ENCODE measurements around the gene ZNF217.

ZNF217 gene

DNA sequence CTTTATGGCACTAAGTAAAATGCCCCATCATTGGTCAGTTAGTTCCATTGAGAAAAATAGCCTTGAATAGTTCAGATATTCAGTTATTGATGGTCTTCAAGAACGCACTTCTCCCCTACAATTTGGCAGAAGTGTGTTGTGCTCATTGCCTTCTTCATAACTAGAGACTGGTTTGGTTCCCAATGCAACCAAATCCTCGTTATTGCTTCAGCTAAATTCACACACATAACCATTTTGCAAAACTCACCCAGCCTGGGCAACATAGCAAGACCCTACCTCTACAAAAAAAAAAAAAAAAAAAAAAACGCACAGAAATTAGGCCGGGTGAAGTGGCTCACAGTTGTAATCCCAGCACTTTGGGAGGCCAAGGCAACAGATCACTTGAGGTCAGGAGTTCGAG is 32.1 kb downstream of the ZNF217 start:
- Histone ChIP-seq H2AFZ (ENCODE audit: low read length) (no peak overlapping the region), H3K4me3 (ENCODE audit: low read depth, low read length, poor library complexity, severe bottlenecking) (no peak overlapping the region), H3K9me2 (ENCODE audit: low read depth, low read length) (no peaks in the 10 kb centered on the region), H3K4me1 (ENCODE audit: insufficient read depth, low read length, severe bottlenecking) (no peaks in the 10 kb centered on the region), H3K27me3 (ENCODE audit: insufficient read depth, low read length) (no peaks in the 10 kb centered on the region), H3K27ac (ENCODE audit: low read depth, low read length, poor library complexity, severe bottlenecking) (peak overlapping the region; percentile 28), H3K79me2 (ENCODE audit: insufficient read depth, low read length) (no peaks in the 10 kb centered on the region), H3K4me2 (ENCODE audit: low read length) (no peak overlapping the region), H3K36me3 (ENCODE audit: insufficient read depth, low read length) (peaks cover 23% of the 10 kb centered on the region), H4K20me1 (ENCODE audit: insufficient read depth, low read length) (no peaks in the 10 kb centered on the region), H3F3A (ENCODE audit: insufficient read depth, low read length) (no peaks in the 10 kb centered on the region; the same call in 1 of the 2 replicates), H3K9me3 (ENCODE audit: low read length) (no peaks in the 10 kb centered on the region), H3K9ac (ENCODE audit: low read length) (no peak overlapping the region)
- TF ChIP-seq EZH2 (IDR thresholded peaks at IDR 0.05; ENCODE audit: borderline replicate concordance, low read length) = no peak

GRCh38 chr20:53559816-53560215 is 33.8 kb downstream of the ZNF217 start:
- Histone ChIP-seq H3K27ac (ENCODE audit: low read depth, low read length, poor library complexity, severe bottlenecking) (no peak overlapping the region), H3K4me3 (ENCODE audit: low read depth, low read length, poor library complexity, severe bottlenecking) (no peak overlapping the region), H3K9me2 (ENCODE audit: low read depth, low read length) (no peaks in the 10 kb centered on the region), H3F3A (ENCODE audit: insufficient read depth, low read length) (no peaks in the 10 kb centered on the region), H3K27me3 (ENCODE audit: insufficient read depth, low read length) (no peaks in the 10 kb centered on the region), H2AFZ (ENCODE audit: low read length) (no peak overlapping the region), H3K79me2 (ENCODE audit: insufficient read depth, low read length) (no peaks in the 10 kb centered on the region), H3K9me3 (ENCODE audit: low read length) (no peaks in the 10 kb centered on the region), H4K20me1 (ENCODE audit: insufficient read depth, low read length) (no peaks in the 10 kb centered on the region), H3K4me1 (ENCODE audit: insufficient read depth, low read length, severe bottlenecking) (no peaks in the 10 kb centered on the region), H3K36me3 (ENCODE audit: insufficient read depth, low read length) (peaks cover 6% of the 10 kb centered on the region), H3K4me2 (ENCODE audit: low read length) (no peak overlapping the region), H3K9ac (ENCODE audit: low read length) (no peak overlapping the region)
- TF ChIP-seq EZH2 (IDR thresholded peaks at IDR 0.05; ENCODE audit: borderline replicate concordance, low read length) = no peak
- TF ChIP-seq, protein P1, sequence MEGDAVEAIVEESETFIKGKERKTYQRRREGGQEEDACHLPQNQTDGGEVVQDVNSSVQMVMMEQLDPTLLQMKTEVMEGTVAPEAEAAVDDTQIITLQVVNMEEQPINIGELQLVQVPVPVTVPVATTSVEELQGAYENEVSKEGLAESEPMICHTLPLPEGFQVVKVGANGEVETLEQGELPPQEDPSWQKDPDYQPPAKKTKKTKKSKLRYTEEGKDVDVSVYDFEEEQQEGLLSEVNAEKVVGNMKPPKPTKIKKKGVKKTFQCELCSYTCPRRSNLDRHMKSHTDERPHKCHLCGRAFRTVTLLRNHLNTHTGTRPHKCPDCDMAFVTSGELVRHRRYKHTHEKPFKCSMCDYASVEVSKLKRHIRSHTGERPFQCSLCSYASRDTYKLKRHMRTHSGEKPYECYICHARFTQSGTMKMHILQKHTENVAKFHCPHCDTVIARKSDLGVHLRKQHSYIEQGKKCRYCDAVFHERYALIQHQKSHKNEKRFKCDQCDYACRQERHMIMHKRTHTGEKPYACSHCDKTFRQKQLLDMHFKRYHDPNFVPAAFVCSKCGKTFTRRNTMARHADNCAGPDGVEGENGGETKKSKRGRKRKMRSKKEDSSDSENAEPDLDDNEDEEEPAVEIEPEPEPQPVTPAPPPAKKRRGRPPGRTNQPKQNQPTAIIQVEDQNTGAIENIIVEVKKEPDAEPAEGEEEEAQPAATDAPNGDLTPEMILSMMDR (IDR thresholded peaks at IDR 0.05; ENCODE audit: low read length) = no peak

GRCh38 chr20:53557130-53557529 is 36.5 kb downstream of the ZNF217 start:
- Histone ChIP-seq H3K27me3 (ENCODE audit: insufficient read depth, low read length) (no peaks in the 10 kb centered on the region), H3K4me2 (ENCODE audit: low read length) (no peak overlapping the region), H3K27ac (ENCODE audit: low read depth, low read length, poor library complexity, severe bottlenecking) (no peak overlapping the region), H2AFZ (ENCODE audit: low read length) (no peak overlapping the region), H3F3A (ENCODE audit: insufficient read depth, low read length) (no peaks in the 10 kb centered on the region), H4K20me1 (ENCODE audit: insufficient read depth, low read length) (no peaks in the 10 kb centered on the region), H3K36me3 (ENCODE audit: insufficient read depth, low read length) (peaks cover 5% of the 10 kb centered on the region; the same call in 1 of the 2 replicates), H3K4me3 (ENCODE audit: low read depth, low read length, poor library complexity, severe bottlenecking) (no peak overlapping the region), H3K4me1 (ENCODE audit: insufficient read depth, low read length, severe bottlenecking) (no peaks in the 10 kb centered on the region), H3K9me2 (ENCODE audit: low read depth, low read length) (no peaks in the 10 kb centered on the region), H3K9me3 (ENCODE audit: low read length) (no peaks in the 10 kb centered on the region), H3K79me2 (ENCODE audit: insufficient read depth, low read length) (no peaks in the 10 kb centered on the region), H3K9ac (ENCODE audit: low read length) (no peak overlapping the region)
- TF ChIP-seq, protein P1 (IDR thresholded peaks at IDR 0.05; ENCODE audit: low read length) = no peak
- TF ChIP-seq EZH2 (IDR thresholded peaks at IDR 0.05; ENCODE audit: borderline replicate concordance, low read length) = no peak

GRCh38 chr20:53556267-53556897 is 37.3 kb downstream of the ZNF217 start:
- H3K4me2 ChIP-seq (ENCODE audit: low read length) = no peak overlapping the region
- H3K79me2 ChIP-seq (ENCODE audit: insufficient read depth, low read length) = no peaks in the 10 kb centered on the region
- H3F3A ChIP-seq (ENCODE audit: insufficient read depth, low read length) = no peaks in the 10 kb centered on the region
- H3K4me1 ChIP-seq (ENCODE audit: insufficient read depth, low read length, severe bottlenecking) = no peaks in the 10 kb centered on the region
- H2AFZ ChIP-seq (ENCODE audit: low read length) = no peak overlapping the region
- no peaks in the 10 kb centered on the region for H4K20me1 ChIP-seq (ENCODE audit: insufficient read depth, low read length)
- no peak for TF ChIP-seq EZH2 (IDR thresholded peaks at IDR 0.05; ENCODE audit: borderline replicate concordance, low read length)
- TF ChIP-seq, protein P1 (IDR thresholded peaks at IDR 0.05; ENCODE audit: low read length) = no peak
- H3K27ac ChIP-seq (ENCODE audit: low read depth, low read length, poor library complexity, severe bottlenecking) = no peak overlapping the region
- H3K27me3 ChIP-seq (ENCODE audit: insufficient read depth, low read length) = no peaks in the 10 kb centered on the region
- H3K36me3 ChIP-seq (ENCODE audit: insufficient read depth, low read length) = peaks cover 5% of the 10 kb centered on the region; the same call in 1 of the 2 replicates
- no peaks in the 10 kb centered on the region for H3K9me2 ChIP-seq (ENCODE audit: low read depth, low read length)
- H3K9ac ChIP-seq (ENCODE audit: low read length) = no peak overlapping the region
- no peaks in the 10 kb centered on the region for H3K9me3 ChIP-seq (ENCODE audit: low read length)
- H3K4me3 ChIP-seq (ENCODE audit: low read depth, low read length, poor library complexity, severe bottlenecking) = no peak overlapping the region
